GM23338 (cell line): ENCODE results near the gene ESYT1. TPM values are rescaled to one million over a fixed set of nuclear protein-coding genes. Genes with fewer than 3 reads are reported as not detected.
A peak's percentile ranks its signal among the peaks of the same experiment; 100 is the strongest.

Experiments used
- CREB1 ChIP-seq: fragments of 250-450 bp; sonication (Bioruptor Pico); IDR thresholded peaks from 2 replicates; pipeline ENCODE4 v1.5.0; 2020; ENCODE audit warnings: low read depth, mild to moderate bottlenecking, moderate library complexity
- EZH2 ChIP-seq: fragments of 200-600 bp; sonication (generic); IDR thresholded peaks from one replicate; pipeline ENCODE4 v1.8.0; 2017; ENCODE audit warnings: antibody characterized with exemption, mild to moderate bottlenecking, low read depth; ENCODE audit not compliant: unreplicated experiment
- EZH2phosphoT487 ChIP-seq: fragments of 200-600 bp; sonication (generic); IDR thresholded peaks from one replicate; pipeline ENCODE4 v1.8.1; 2018; ENCODE audit warnings: antibody characterized with exemption; ENCODE audit not compliant: unreplicated experiment
- JUNB ChIP-seq: IDR thresholded peaks from one replicate; pipeline ENCODE4 v1.6.1; 2016; ENCODE audit warnings: antibody characterized with exemption; ENCODE audit not compliant: unreplicated experiment
- NANOG ChIP-seq: IDR thresholded peaks from 2 replicates; pipeline ENCODE4 v1.6.1; 2016; ENCODE audit warnings: antibody characterized with exemption, borderline replicate concordance
- POLR2AphosphoS5 ChIP-seq: IDR thresholded peaks from 2 replicates; pipeline ENCODE4 v1.6.1; 2016; ENCODE audit warnings: antibody characterized with exemption, low read depth
- STAT1 ChIP-seq: IDR thresholded peaks from one replicate; pipeline ENCODE4 v1.6.1; 2016; ENCODE audit warnings: antibody characterized with exemption; ENCODE audit not compliant: unreplicated experiment
- ZNF114 ChIP-seq: fragments of 250-450 bp; sonication (Bioruptor Pico); IDR thresholded peaks from 2 replicates; pipeline ENCODE4 v1.5.0; 2020; ENCODE audit warnings: mild to moderate bottlenecking, moderate library complexity
- ZNF331 ChIP-seq: fragments of 250-450 bp; sonication (Bioruptor Pico); IDR thresholded peaks from 2 replicates; pipeline ENCODE4 v1.5.0; 2020; ENCODE audit warnings: low read depth, mild to moderate bottlenecking, moderate library complexity
- polyA plus RNA-seq: library from polyadenylated mRNA; unstranded; fragments of >200 nt; fragmentation: Nextera tagmentation; extraction: Ambion mirVana; gene quantifications from 2 replicates; pipeline ENCODE4 v1.2.1, GENCODE V29; 2016
- total RNA-seq: library from RNA; depleted of rRNA; stranded (reverse); fragments of >200 nt; shearing (Covaris generic); gene quantifications from 2 replicates; pipeline ENCODE4 v1.2.3, GENCODE V29; 2014
- TF ChIP-seq, protein P1 (sequence below), 2 experiments: fragments of 200-600 bp in 1 of 2; sonication (generic) in 1 of 2; conservative IDR thresholded peaks; 2 replicates each; pipeline versions ENCODE4 v1.5.1 to v1.6.1; 2016 to 2017; ENCODE audit warnings: antibody characterized with exemption in 2 of 2, low read depth in 2 of 2, mild to moderate bottlenecking in 2 of 2, moderate library complexity in 1 of 2
- TF ChIP-seq, protein P2 (sequence below): IDR thresholded peaks from one replicate; pipeline ENCODE4 v1.6.1; 2018; ENCODE audit warnings: antibody characterized with exemption; ENCODE audit not compliant: unreplicated experiment
- TF ChIP-seq, protein P3 (sequence below): IDR thresholded peaks from 2 replicates; pipeline ENCODE4 v1.6.1; 2016; ENCODE audit warnings: antibody characterized with exemption

Gene ESYT1
- total and polyA plus RNA-seq, 2 experiments from 2014 or later = 23.3 to 142 TPM

DNA sequence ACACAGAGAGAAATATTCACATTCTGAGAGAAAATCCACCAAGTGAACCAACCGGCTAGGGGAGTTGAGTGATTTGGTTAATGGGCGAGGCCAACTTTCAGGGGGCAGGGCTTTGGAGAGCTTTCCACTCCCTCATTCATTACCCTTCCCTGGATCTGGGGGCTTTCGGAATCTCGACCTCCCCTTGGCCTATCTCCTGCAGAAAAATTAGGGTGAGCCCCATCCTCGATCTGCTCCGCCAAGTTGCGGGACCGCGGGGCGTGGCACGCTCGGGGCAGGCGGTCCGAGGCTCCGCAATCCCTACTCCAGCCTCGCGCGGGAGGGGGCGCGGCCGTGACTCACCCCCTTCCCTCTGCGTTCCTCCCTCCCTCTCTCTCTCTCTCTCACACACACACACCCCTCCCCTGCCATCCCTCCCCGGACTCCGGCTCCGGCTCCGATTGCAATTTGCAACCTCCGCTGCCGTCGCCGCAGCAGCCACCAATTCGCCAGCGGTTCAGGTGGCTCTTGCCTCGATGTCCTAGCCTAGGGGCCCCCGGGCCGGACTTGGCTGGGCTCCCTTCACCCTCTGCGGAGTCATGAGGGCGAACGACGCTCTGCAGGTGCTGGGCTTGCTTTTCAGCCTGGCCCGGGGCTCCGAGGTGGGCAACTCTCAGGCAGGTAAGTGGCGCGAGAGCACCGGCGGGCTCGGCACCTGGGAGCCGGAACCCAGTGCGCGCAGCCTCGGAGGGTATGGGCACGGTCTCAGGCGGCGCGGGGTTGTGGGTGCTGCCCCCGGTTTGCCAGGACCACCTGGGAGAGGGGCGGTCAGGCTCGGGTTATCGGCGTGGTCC, 48.1 kb upstream of the ESYT1 start, which contains the start of gene ERBB3 (continued):
- TF ChIP-seq NANOG = no peak
- TF ChIP-seq EZH2phosphoT487 = no peak
- TF ChIP-seq POLR2AphosphoS5 = no peak; the same call in none of the 2 replicates
- TF ChIP-seq, protein P1, sequence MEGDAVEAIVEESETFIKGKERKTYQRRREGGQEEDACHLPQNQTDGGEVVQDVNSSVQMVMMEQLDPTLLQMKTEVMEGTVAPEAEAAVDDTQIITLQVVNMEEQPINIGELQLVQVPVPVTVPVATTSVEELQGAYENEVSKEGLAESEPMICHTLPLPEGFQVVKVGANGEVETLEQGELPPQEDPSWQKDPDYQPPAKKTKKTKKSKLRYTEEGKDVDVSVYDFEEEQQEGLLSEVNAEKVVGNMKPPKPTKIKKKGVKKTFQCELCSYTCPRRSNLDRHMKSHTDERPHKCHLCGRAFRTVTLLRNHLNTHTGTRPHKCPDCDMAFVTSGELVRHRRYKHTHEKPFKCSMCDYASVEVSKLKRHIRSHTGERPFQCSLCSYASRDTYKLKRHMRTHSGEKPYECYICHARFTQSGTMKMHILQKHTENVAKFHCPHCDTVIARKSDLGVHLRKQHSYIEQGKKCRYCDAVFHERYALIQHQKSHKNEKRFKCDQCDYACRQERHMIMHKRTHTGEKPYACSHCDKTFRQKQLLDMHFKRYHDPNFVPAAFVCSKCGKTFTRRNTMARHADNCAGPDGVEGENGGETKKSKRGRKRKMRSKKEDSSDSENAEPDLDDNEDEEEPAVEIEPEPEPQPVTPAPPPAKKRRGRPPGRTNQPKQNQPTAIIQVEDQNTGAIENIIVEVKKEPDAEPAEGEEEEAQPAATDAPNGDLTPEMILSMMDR (conservative IDR thresholded peaks at IDR 0.05; ENCODE audit: low read depth in 2 of 2) = no peak
- TF ChIP-seq CREB1 (CRISPR knock-in tag) = peak; percentile 53; the same call in 1 of the 2 replicates
- TF ChIP-seq JUNB = no peak
- TF ChIP-seq EZH2 = no peak
- no peak for TF ChIP-seq STAT1
- TF ChIP-seq, protein P2, sequence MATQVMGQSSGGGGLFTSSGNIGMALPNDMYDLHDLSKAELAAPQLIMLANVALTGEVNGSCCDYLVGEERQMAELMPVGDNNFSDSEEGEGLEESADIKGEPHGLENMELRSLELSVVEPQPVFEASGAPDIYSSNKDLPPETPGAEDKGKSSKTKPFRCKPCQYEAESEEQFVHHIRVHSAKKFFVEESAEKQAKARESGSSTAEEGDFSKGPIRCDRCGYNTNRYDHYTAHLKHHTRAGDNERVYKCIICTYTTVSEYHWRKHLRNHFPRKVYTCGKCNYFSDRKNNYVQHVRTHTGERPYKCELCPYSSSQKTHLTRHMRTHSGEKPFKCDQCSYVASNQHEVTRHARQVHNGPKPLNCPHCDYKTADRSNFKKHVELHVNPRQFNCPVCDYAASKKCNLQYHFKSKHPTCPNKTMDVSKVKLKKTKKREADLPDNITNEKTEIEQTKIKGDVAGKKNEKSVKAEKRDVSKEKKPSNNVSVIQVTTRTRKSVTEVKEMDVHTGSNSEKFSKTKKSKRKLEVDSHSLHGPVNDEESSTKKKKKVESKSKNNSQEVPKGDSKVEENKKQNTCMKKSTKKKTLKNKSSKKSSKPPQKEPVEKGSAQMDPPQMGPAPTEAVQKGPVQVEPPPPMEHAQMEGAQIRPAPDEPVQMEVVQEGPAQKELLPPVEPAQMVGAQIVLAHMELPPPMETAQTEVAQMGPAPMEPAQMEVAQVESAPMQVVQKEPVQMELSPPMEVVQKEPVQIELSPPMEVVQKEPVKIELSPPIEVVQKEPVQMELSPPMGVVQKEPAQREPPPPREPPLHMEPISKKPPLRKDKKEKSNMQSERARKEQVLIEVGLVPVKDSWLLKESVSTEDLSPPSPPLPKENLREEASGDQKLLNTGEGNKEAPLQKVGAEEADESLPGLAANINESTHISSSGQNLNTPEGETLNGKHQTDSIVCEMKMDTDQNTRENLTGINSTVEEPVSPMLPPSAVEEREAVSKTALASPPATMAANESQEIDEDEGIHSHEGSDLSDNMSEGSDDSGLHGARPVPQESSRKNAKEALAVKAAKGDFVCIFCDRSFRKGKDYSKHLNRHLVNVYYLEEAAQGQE = no peak
- no peak for TF ChIP-seq ZNF331 (CRISPR knock-in tag)
- TF ChIP-seq, protein P3, sequence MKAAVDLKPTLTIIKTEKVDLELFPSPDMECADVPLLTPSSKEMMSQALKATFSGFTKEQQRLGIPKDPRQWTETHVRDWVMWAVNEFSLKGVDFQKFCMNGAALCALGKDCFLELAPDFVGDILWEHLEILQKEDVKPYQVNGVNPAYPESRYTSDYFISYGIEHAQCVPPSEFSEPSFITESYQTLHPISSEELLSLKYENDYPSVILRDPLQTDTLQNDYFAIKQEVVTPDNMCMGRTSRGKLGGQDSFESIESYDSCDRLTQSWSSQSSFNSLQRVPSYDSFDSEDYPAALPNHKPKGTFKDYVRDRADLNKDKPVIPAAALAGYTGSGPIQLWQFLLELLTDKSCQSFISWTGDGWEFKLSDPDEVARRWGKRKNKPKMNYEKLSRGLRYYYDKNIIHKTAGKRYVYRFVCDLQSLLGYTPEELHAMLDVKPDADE = peak; percentile 24; the same call in 1 of the 2 replicates
- TF ChIP-seq ZNF114 (CRISPR knock-in tag) = no peak
